HFFc6 (cell line): ENCODE results near the gene GLB1L3. TPM values are rescaled to one million over a fixed set of nuclear protein-coding genes. Genes with fewer than 3 reads are reported as not detected.
"Not testable (repeated sequence)": the region's sequence is repeated elsewhere in the genome, so short reads cannot be mapped to it uniquely, and the experiment has no call there.

Experiments used
- DNase-seq: peaks from one replicate; pipeline ENCODE4 v3.0.0-alpha.2; 2018
- H3K27ac Mint-ChIP-seq: 2 replicates; pipeline ENCODE4 v1.8.0; 2020; ENCODE audit warnings: mild to moderate bottlenecking, mixed read lengths
- H3K27me3 Mint-ChIP-seq: 2 replicates; pipeline ENCODE4 v1.8.0; 2021; ENCODE audit warnings: mild to moderate bottlenecking, moderate library complexity, mixed read lengths; ENCODE audit not compliant: insufficient read depth
- H3K36me3 Mint-ChIP-seq: 2 replicates; pipeline ENCODE4 v1.8.0; 2021; ENCODE audit warnings: low read depth, mixed read lengths
- H3K4me1 Mint-ChIP-seq: 2 replicates; pipeline ENCODE4 v1.8.0; 2020; ENCODE audit warnings: low read depth, mixed read lengths
- H3K4me3 Mint-ChIP-seq: 2 replicates; pipeline ENCODE4 v1.8.0; 2020; ENCODE audit warnings: mild to moderate bottlenecking, moderate library complexity, mixed read lengths
- H3K9me3 Mint-ChIP-seq: 2 replicates; pipeline ENCODE4 v1.8.0; 2020; ENCODE audit warnings: mild to moderate bottlenecking, mixed read lengths
- CTCF ChIP-seq: fragments of 200-600 bp; sonication (generic); IDR thresholded peaks from 2 replicates; pipeline ENCODE4 v1.5.0; 2021; ENCODE audit warnings: antibody characterized with exemption, mild to moderate bottlenecking
- total RNA-seq, 6 experiments: library from RNA; stranded (reverse); fragmentation: NEBNext Ultra II Directional; extraction: Animal tissue kit (Norgen Biotek cat#: 25700); gene quantifications; 2 replicates in 1 of 6; 3 replicates in 5 of 6; pipeline ENCODE4 v1.2.3, GENCODE V29; 2021

The GLB1L3 gene
- total RNA-seq, 6 experiments from 2014 or later, result not detected

- DNase-seq, result no peak
- Mint-ChIP-seq H3K9me3 (no peaks in the 10 kb centered on the region; the same call in 1 of the 2 replicates), H3K4me3 (no peak overlapping the region), H3K4me1 (peaks cover 14% of the 10 kb centered on the region), H3K36me3 (peaks cover 3% of the 10 kb centered on the region; the same call in 1 of the 2 replicates), H3K27ac (no peak overlapping the region), H3K27me3 (peaks cover 42% of the 10 kb centered on the region)
- TF ChIP-seq CTCF, result no peak
These were observed 2.2 kb downstream of the GLB1L3 start for GRCh38 chr11:134278356-134278755.

DNA sequence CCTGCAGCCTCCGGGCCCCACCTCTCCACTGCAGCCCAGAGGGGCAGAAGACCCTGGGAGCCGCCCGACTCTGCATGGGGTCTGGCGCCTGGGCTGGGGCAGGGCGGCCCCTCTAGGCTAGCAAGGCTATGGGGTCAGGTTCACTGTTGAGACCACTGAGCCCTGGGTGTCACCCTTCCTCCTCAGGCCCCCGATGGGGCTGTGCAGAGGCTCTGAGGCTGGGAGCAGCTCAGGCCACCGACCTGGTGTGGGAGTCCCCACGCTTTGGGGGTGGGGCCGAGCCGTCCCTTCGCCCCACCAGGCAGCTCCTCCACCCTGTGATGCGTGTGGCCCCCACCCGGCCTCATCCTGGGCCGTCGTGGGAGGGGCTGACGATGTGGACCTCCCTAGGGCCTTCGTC, 5.5 kb downstream of the GLB1L3 start:
- not testable (repeated sequence) for H3K4me1 Mint-ChIP-seq, H3K9me3 Mint-ChIP-seq, H3K4me3 Mint-ChIP-seq, H3K36me3 Mint-ChIP-seq, DNase-seq, H3K27ac Mint-ChIP-seq
- peaks cover 24% of the 10 kb centered on the region for H3K27me3 Mint-ChIP-seq

DNA sequence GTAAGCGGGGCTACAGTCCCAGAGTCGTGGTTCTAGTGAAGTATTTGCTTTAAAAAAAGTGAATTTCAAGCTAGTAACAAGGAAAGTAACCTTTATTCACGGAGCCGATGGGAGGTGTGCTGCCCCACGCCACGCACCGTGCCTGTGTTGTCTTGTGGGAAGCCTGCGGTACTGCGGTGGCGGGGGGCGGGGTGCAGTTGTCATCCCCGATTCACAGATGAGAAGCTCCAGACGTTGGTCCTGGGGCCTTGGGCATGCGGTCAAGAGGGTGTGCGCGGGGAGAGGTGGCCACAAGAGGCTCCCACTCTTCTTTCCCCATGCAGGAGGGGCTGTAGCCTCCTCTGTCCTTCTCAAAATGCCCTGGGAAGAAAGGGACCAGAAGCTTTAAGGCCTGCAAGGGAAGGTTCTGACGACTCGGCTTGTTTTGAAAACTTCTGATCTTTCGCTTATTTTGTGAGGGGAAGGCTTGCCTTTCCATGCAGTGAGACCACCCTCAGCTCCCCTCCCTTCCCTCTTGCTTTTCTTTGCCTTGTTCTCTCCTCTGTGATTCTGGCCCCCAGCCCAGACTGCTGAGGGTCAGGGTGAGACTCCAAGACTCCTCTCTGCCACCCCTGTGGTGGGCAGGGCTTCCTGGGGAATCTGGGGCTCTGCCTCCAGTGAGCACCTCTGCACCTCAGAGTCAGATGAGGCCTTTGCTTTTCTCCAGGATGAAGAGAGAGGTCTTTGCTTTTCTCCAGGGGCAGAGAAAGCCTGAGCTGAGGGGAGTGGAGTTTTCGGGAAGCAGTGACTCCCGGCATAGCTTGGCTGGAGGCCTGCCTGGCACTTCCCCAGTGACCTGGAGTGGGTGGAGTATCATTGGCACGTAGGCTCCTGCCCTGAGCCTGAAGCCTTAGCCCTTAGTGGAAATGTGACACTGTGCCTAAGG, 6.2 kb downstream of the GLB1L3 start:
- Mint-ChIP-seq H3K9me3 (no peaks in the 10 kb centered on the region), H3K27me3 (peaks cover 20% of the 10 kb centered on the region), H3K4me1 (peaks cover under 1% of the 10 kb centered on the region; the same call in 1 of the 2 replicates), H3K27ac (no peak overlapping the region), H3K36me3 (0 out of 2 replicates have a peak, but pooled peaks cover under 1% of the 10 kb centered on the region), H3K4me3 (no peak overlapping the region)
- DNase-seq, result no peak
- no peak for TF ChIP-seq CTCF

- no peak overlapping the region for H3K4me3 Mint-ChIP-seq
- H3K36me3 Mint-ChIP-seq, result no peaks in the 10 kb centered on the region
- H3K4me1 Mint-ChIP-seq, result no peaks in the 10 kb centered on the region
These were observed 7.5 kb downstream of the GLB1L3 start for GRCh38 chr11:134283461-134284230.

GRCh38 chr11:134284349-134284748, 8.2 kb downstream of the GLB1L3 start:
- not testable (repeated sequence) for H3K27ac Mint-ChIP-seq, H3K4me1 Mint-ChIP-seq, H3K36me3 Mint-ChIP-seq, DNase-seq, H3K9me3 Mint-ChIP-seq, H3K4me3 Mint-ChIP-seq
- H3K27me3 Mint-ChIP-seq, result peaks cover 12% of the 10 kb centered on the region

More at GRCh38 chr11:134283461-134284230, 7.5 kb downstream of the GLB1L3 start:
- H3K27ac Mint-ChIP-seq, result no peak overlapping the region
- peaks cover 15% of the 10 kb centered on the region for H3K27me3 Mint-ChIP-seq
- no peak for TF ChIP-seq CTCF
- H3K9me3 Mint-ChIP-seq, result no peaks in the 10 kb centered on the region
- no peak for DNase-seq

- Mint-ChIP-seq H3K27ac (no peak overlapping the region), H3K4me1 (no peaks in the 10 kb centered on the region), H3K27me3 (peaks cover 10% of the 10 kb centered on the region), H3K4me3 (no peak overlapping the region), H3K9me3 (no peaks in the 10 kb centered on the region; the same call in 1 of the 2 replicates), H3K36me3 (no peaks in the 10 kb centered on the region)
- no peak for DNase-seq
- TF ChIP-seq CTCF, result no peak
These were observed 11.4 kb downstream of the GLB1L3 start for GRCh38 chr11:134287561-134287960.
